IPS-20b (cell line): ENCODE measurements around the gene XPOT.

Source experiments
- H3K27ac ChIP-seq: one replicate; pipeline ENCODE4 v1.5.1; 2013; ENCODE audit warnings: low read length
- H3K27me3 ChIP-seq: 2 replicates; pipeline ENCODE4 v1.6.1; 2013; ENCODE audit warnings: mild to moderate bottlenecking, low read length, inconsistent platforms; ENCODE audit not compliant: insufficient read depth
- H3K36me3 ChIP-seq: 2 replicates; pipeline ENCODE4 v1.6.1; 2013; ENCODE audit warnings: low read depth, mild to moderate bottlenecking, inconsistent platforms, low read length, moderate library complexity; ENCODE audit not compliant: insufficient read depth
- H3K4me1 ChIP-seq: 2 replicates; pipeline ENCODE4 v1.6.1; 2013; ENCODE audit warnings: mild to moderate bottlenecking, control low read depth, inconsistent platforms, low read length, moderate library complexity; ENCODE audit not compliant: insufficient read depth
- H3K4me3 ChIP-seq: 2 replicates; pipeline ENCODE4 v1.5.1; 2013; ENCODE audit warnings: mild to moderate bottlenecking, low read length, inconsistent platforms
- H3K9ac ChIP-seq: 2 replicates; pipeline ENCODE4 v1.6.1; 2013; ENCODE audit warnings: low read depth, mild to moderate bottlenecking, inconsistent platforms, low read length, moderate library complexity
- H3K9me3 ChIP-seq: 2 replicates; pipeline ENCODE4 v1.6.1; 2013; ENCODE audit warnings: mild to moderate bottlenecking, low read depth, low read length, inconsistent platforms; ENCODE audit not compliant: insufficient read depth

The XPOT gene

DNA sequence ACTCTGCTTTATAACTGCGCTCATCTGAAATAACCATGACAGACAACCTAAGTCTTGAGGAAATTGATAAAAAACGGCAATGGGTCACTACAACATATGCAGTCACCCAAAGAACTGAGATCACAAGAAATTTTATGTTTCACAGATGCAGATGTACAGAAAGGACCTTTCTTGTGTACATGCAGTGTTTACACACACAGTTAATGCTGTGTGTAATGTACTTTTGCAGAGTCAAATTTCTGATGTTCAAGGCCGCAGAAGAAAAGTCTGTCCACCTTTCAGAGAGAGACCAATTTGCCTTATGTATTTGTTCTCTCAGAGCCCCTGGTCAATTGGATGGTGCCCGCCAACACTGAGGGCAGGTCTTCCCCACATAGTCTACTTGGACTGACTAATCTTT is 24.8 kb downstream of the XPOT start:
- Histone ChIP-seq H3K4me1 (no peaks in the 10 kb centered on the region), H3K36me3 (peaks cover 100% of the 10 kb centered on the region), H3K4me3 (no peak overlapping the region), H3K9ac (no peak overlapping the region), H3K27me3 (no peaks in the 10 kb centered on the region), H3K9me3 (no peaks in the 10 kb centered on the region), H3K27ac (no peak overlapping the region)

DNA sequence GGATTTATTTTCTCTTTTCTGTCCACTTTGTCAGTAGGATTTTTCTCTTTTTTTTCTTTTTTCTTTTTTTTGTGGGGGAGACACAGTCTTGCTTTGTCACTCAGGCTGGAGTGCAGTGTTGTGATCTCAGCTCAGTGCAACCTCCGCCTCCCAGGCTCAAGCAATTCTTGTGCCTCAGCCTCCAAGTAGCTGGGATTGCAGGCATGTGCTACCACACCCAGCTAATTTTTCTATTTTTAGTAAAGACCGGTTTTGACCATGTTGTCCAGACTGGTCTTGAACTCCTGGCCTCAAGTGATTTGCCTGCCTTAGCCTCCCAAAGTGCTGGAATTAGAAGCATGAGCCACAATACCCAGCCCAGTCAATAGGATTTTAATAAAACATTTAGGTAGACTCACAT is 26.7 kb downstream of the XPOT start:
- Histone ChIP-seq H3K27me3 (no peaks in the 10 kb centered on the region), H3K4me1 (no peaks in the 10 kb centered on the region), H3K4me3 (no peak overlapping the region), H3K36me3 (peaks cover 99% of the 10 kb centered on the region), H3K9me3 (no peaks in the 10 kb centered on the region), H3K9ac (no peak overlapping the region), H3K27ac (no peak overlapping the region)

DNA sequence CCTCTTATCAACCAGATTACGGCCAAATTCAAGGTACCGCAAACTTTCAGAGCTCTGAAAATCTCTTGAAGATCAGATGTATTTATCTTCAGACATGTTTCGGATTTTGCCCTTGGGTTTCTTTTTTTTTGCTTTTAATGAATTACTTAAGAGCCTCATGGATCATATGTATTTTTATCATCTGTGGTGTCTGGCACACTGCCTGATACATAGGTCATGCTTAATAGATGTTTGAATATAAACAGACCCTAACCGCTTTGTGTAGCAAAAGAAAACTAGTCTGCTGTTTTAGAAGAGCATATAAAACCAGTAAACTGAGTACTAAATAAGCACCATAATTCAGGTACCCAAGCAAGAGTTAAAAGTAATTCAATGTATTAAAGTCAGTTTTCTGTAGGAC is 27.6 kb downstream of the XPOT start:
- no peak overlapping the region for H3K9ac ChIP-seq
- no peak overlapping the region for H3K4me3 ChIP-seq
- H3K27me3 ChIP-seq = no peaks in the 10 kb centered on the region
- peaks cover 99% of the 10 kb centered on the region for H3K36me3 ChIP-seq
- no peaks in the 10 kb centered on the region for H3K4me1 ChIP-seq
- H3K27ac ChIP-seq = no peak overlapping the region
- no peaks in the 10 kb centered on the region for H3K9me3 ChIP-seq

DNA sequence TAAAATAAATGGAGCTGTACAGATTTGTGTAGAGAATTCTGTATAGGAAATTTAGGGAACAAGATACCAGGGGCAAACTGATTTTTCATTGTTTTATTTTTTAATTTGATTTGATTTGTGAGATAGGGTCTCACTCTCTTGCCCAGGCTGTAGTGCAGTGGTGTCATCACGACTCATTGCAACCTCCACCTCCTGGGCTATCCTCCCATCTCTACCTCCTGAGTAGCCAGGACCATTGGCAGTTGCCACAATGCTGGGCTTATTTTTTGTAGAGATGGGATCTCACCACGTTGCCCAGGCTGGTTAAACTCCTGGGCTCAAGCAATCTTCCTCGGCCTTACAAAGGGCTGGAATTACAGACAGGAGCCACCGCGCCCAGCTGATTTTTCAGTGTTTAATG is 29.7 kb downstream of the XPOT start:
- no peak overlapping the region for H3K9ac ChIP-seq
- H3K4me3 ChIP-seq = no peak overlapping the region
- no peaks in the 10 kb centered on the region for H3K27me3 ChIP-seq
- H3K4me1 ChIP-seq = no peaks in the 10 kb centered on the region
- no peaks in the 10 kb centered on the region for H3K9me3 ChIP-seq
- H3K36me3 ChIP-seq = peaks cover 99% of the 10 kb centered on the region
- no peak overlapping the region for H3K27ac ChIP-seq

DNA sequence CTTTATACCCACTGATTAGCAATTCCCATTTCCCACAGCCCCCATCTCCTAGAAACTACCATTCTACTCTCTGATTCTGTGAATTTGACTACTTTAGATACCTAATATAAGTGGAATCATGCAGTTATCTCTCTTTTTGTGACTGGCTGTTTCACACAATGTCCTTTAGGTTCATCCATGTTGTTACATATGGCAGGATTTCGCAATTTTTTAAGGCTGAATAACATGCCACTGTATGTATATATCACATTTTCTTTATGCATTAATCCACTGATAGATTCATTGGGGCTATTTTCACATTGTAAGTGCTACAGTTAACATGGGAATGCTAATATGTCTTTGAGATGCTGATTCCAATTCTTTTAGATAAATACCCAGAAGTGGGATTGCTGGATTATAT is 35.9 kb downstream of the XPOT start:
- Histone ChIP-seq H3K4me3 (no peak overlapping the region), H3K9me3 (no peaks in the 10 kb centered on the region), H3K4me1 (no peaks in the 10 kb centered on the region), H3K27me3 (no peaks in the 10 kb centered on the region), H3K9ac (no peak overlapping the region), H3K27ac (no peak overlapping the region), H3K36me3 (peaks cover 99% of the 10 kb centered on the region)

DNA sequence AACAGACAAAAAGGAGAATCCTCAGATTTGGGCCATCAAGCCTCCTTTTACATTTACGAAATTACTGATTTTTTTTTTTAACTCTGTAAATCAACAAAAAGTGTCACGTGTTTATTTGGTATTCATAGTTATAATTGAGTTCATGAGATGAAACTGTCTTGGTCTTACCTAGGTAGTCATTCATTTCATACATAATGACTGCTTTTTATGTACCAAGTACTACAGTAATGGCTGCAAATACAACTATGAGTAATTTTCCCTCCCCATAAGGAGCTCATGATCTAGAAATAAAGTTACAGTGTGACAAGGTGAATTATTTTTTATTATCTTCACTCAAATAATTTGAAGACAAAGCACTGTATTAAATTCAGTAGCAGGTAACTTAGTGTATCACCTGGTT is 41.3 kb downstream of the XPOT start:
- Histone ChIP-seq H3K36me3 (peaks cover 88% of the 10 kb centered on the region), H3K4me1 (0 out of 2 replicates have a peak, but pooled peaks cover 2% of the 10 kb centered on the region), H3K27me3 (no peaks in the 10 kb centered on the region), H3K4me3 (no peak overlapping the region), H3K27ac (no peak overlapping the region), H3K9me3 (no peaks in the 10 kb centered on the region), H3K9ac (no peak overlapping the region)

DNA sequence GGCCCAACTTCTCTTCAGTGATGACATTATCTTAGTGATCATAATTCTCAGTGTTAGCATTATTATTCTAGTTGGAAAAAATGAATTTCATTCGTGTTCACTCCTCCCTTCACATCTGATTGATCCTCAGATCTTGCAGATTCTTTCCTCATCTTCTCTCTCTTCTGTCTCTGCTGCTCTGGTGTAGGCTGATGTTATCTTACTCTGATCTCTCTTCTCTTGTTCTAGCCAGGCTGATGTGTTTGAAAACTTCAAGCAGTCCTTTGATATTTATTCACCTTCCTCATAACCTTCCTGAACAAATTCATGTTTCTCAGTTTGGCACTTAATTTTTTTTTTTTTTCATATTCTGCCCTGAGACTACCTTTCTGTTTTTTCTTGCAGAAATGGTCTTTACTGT is 42.1 kb downstream of the XPOT start:
- Histone ChIP-seq H3K4me3 (no peak overlapping the region), H3K27ac (no peak overlapping the region), H3K36me3 (peaks cover 80% of the 10 kb centered on the region), H3K9ac (no peak overlapping the region), H3K27me3 (no peaks in the 10 kb centered on the region), H3K4me1 (0 out of 2 replicates have a peak, but pooled peaks cover 5% of the 10 kb centered on the region), H3K9me3 (no peaks in the 10 kb centered on the region)

DNA sequence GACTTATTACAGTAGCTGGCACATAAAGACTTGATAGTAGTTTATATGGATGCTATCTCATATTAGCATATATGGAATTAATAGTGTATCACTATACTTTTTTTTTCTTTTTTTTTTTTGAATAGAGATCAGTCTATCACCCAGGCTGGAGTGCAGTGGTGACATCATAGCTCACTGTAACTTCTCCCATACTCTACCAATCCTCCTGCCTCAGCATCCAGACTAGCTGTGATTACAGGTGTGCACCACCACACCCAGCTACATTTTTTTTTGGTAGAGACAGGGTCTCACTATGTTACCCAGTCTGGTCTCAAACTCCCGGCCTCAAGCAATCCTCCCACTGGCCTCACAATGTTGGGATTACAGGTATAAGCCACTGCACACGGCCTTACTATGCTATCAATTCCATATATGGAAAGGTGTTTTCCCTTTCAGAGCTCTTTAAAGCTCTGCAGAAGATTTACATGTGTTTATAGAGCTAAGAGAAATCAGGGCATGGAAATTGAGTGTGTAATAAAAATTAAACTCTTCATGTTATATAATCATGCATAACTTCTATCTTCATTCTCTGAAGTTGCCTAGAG is 46.0 kb downstream of the XPOT start:
- peak overlapping the region; percentile 82; the same call in 1 of the 2 replicates for H3K9ac ChIP-seq
- H3K36me3 ChIP-seq = peaks cover 41% of the 10 kb centered on the region
- no peaks in the 10 kb centered on the region for H3K27me3 ChIP-seq
- peaks cover 5% of the 10 kb centered on the region; the same call in 1 of the 2 replicates for H3K4me1 ChIP-seq
- H3K9me3 ChIP-seq = no peaks in the 10 kb centered on the region
- H3K27ac ChIP-seq = no peak overlapping the region
- peak overlapping the region; percentile 79; the same call in 1 of the 2 replicates for H3K4me3 ChIP-seq

DNA sequence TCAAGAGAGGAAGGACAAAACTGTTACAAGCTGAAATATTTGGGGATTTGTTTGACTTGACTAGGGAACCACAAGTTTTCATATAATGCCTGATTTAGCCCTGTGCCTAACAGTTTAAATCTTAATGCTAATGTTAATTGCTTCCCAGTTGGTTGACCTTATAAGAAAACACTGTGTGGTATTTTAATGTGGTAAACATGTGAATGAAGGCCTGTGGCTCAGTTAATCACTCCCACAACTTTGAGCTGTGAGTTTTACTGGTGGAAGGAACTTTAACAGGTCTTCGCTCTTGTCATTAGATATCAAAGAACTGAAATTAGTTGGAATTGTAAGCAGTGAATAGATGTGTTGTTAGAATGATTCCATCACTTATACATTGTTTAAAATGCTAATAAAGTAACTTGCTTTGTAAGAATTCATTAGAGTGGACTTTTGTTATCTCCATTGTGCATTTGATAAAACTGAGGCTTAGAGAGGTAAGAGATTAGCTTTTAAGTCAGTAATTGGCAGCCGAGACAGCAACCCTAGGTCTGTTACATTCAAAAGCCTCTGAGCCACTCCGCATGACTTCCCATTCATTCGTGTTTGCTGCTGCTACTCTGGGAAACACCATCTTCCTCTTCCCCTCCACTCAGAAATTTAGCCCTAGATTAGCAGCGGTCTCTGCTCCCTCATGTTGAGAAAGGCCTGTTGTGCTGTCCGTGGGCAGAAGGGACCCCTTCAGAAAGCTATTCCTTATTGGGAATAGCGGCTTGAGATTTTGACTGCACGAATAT is 46.7 kb downstream of the XPOT start:
- Histone ChIP-seq H3K36me3 (peaks cover 38% of the 10 kb centered on the region), H3K27ac (no peak overlapping the region), H3K27me3 (no peaks in the 10 kb centered on the region), H3K4me1 (peaks cover 5% of the 10 kb centered on the region; the same call in 1 of the 2 replicates), H3K9ac (peak overlapping the region; percentile 82; the same call in 1 of the 2 replicates), H3K4me3 (peak overlapping the region; percentile 79), H3K9me3 (no peaks in the 10 kb centered on the region)

DNA sequence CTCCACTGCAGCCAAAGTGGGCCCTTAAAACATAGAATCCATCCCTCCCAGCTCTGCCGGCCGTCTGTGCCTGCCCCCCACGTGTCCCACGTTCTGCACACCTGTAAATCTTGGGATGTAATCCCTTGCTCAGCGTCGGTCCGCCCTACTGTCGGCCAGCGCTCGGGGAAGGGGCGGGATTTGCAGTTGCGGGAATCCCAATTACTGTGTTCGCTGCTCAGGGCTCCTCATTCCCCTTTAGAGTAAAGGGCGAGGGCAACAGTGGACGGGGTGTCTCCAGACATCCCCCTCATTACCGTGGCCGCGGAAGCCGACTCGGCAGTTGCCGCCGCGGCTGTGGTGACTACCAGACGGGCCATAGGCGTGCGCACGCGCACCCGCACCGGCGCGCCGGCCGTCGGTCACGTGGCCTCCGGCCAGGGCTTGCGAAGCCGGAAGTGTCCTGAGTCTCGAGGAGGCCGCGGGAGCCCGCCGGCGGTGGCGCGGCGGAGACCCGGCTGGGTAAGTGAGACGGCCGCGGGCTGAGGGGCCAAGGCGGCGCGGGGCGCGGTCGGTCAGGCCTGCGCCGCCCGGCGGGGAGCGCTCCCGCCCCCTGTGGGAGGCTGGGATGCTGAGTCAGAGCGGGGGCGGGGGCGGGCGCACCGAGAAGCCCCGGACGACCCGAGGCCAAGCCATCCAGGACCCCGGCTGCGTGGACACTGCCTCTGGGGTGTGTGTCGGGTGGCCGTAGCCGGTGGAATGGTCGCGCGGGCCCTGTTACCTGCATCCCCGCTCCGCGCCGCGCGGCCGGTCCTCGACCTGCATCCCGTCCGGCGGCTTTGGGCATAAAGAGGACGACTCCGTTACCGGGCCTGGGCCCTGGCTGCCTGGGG is 47.7 kb downstream of the XPOT start, which contains the start of gene TBK1:
Gene TBK1, plus strand, starts transcription at position 434 of the 872 bp plus-strand sequence. CDS start 3,751 bp downstream, outside the sequence.
- Histone ChIP-seq H3K9ac (peak within 1 kb of the TSS; percentile 82), H3K9me3 (no peaks in the 10 kb centered on the region), H3K4me3 (peak within 1 kb of the TSS; percentile 79), H3K27ac (peak within 1 kb of the TSS; percentile 69), H3K36me3 (peaks cover 33% of the 10 kb centered on the region), H3K4me1 (peaks cover 5% of the 10 kb centered on the region; the same call in 1 of the 2 replicates), H3K27me3 (no peaks in the 10 kb centered on the region)

DNA sequence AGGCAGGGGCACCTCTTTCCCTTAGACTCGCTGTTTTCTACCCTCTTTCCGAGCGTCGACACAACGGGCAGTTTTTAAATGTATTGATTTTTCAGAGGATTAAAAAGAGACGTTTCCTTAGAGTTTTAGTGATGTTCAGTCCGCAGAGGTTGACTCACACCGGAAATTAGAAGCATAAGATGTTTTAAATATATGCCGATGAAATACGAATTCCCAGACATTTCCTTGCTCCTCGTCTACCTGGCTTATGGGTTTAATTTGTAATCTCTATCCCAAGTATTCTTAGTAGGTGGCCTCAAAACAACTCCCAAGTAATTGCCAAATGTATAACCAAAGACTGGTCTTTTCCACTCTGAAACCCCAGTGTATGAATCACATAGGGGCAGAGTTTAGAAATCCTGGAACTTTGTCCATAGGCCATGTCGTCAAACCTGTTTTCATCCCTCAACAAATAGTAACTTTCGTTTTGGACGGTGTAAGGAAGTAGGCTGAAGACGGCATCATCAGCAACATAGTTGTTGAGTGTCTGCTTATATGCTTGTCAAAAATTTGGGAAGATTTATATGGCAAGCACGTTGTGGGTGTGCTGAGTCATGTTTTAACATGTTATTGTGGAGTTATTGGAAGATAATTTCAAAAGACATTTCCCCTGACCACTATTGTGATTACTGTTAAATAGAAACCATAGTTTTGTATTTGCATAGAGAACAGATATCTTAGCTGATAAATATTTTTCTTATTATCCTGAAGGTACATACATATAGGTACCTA is 48.6 kb downstream of the XPOT start:
- Histone ChIP-seq H3K4me1 (peaks cover 5% of the 10 kb centered on the region; the same call in 1 of the 2 replicates), H3K27me3 (no peaks in the 10 kb centered on the region), H3K9ac (peak overlapping the region; percentile 82; the same call in 1 of the 2 replicates), H3K4me3 (peak overlapping the region; percentile 79), H3K9me3 (no peaks in the 10 kb centered on the region), H3K36me3 (peaks cover 33% of the 10 kb centered on the region), H3K27ac (peak overlapping the region; percentile 69)
